Panc1 (cell line): ENCODE results near the gene TLE5. TPM values are rescaled to one million over a fixed set of nuclear protein-coding genes. Genes with fewer than 3 reads are reported as not detected.

Experiments
- ATAC-seq: fragments of 200-7000 bp; cut with Tn5 transposase; 2 replicates; pipeline ENCODE4 v1.9.1; 2020; ENCODE audit warnings: mild to moderate bottlenecking, moderate library complexity
- BruUV-seq: library from RNA; stranded (reverse); fragments of 400-500 nt; replicated peaks from 2 replicates; lab custom pipeline; 2021; lab: Mats Ljungman, UMichigan
- CTCF ChIA-PET: fragments of 300-600 bp; sonication (Branson Sonifier 250); formaldehyde crosslinking; loops from one replicate; lab custom pipeline; 2022; ENCODE audit warnings: antibody characterized with exemption; lab: Charles Lee
- POLR2A ChIA-PET: fragments of 300-600 bp; sonication (Branson Sonifier 250); formaldehyde crosslinking; loops from one replicate; lab custom pipeline; 2022; ENCODE audit warnings: antibody characterized with exemption; lab: Charles Lee
- DNase-seq: peaks from one replicate; pipeline ENCODE4 v3.0.0-alpha.2; 2010; ENCODE audit warnings: low read depth, low spot score
- H3K27ac ChIP-seq: 2 replicates; pipeline ENCODE4 v1.5.1; 2011; ENCODE audit warnings: mild to moderate bottlenecking, low read length, inconsistent platforms
- H3K27me3 ChIP-seq: fragments of 200-500 bp; sonication (Bioruptor generic); 2 replicates; pipeline ENCODE4 v1.6.0; 2014; ENCODE audit warnings: low read length, inconsistent platforms; ENCODE audit not compliant: control insufficient read depth, insufficient read depth
- H3K36me3 ChIP-seq: fragments of 200-500 bp; sonication (Bioruptor generic); 2 replicates; pipeline ENCODE4 v1.5.1; 2014; ENCODE audit warnings: inconsistent platforms, mild to moderate bottlenecking, low read length, moderate library complexity; ENCODE audit not compliant: control insufficient read depth, insufficient read depth
- H3K4me1 ChIP-seq: 2 replicates; pipeline ENCODE4 v1.5.1; 2011; ENCODE audit warnings: inconsistent platforms, mild to moderate bottlenecking, low read length, moderate library complexity; ENCODE audit not compliant: control insufficient read depth, insufficient read depth
- H3K4me3 ChIP-seq, 2 experiments: 2 replicates each; pipeline ENCODE4 v1.5.1; 2011 to 2012; ENCODE audit warnings: low read depth in 2 of 2, low read length in 2 of 2, mild to moderate bottlenecking in 2 of 2, inconsistent platforms in 1 of 2, moderate library complexity in 1 of 2
- H3K9me3 ChIP-seq: fragments of 200-500 bp; sonication (Bioruptor generic); 2 replicates; pipeline ENCODE4 v1.5.1; 2014; ENCODE audit warnings: low read depth, mild to moderate bottlenecking, inconsistent platforms, low read length, moderate library complexity; ENCODE audit not compliant: control insufficient read depth, insufficient read depth
- POLR2AphosphoS5 ChIP-seq: IDR thresholded peaks from 2 replicates; pipeline ENCODE4 v1.6.1; 2012; ENCODE audit warnings: mild to moderate bottlenecking, low read depth, low read length, moderate library complexity
- SIN3A ChIP-seq: IDR thresholded peaks from 2 replicates; pipeline ENCODE4 v1.6.1; 2012; ENCODE audit warnings: low read depth, mild to moderate bottlenecking, low read length, moderate library complexity, borderline replicate concordance; ENCODE audit not compliant: insufficient read depth
- TCF7L2 ChIP-seq: IDR thresholded peaks from 2 replicates; pipeline ENCODE4 v1.6.1; 2011; ENCODE audit warnings: mild to moderate bottlenecking, low read depth, low read length, inconsistent platforms
- in situ Hi-C: cut with HindIII; loops from 2 replicates; pipeline ENCODE4 v1.10.0; 2016; ENCODE audit warnings: low sequenced_read_pairs, low pct_unique_long_range_greater_than_20kb
- intact Hi-C: fragments of 100-400 bp; cut with micrococcal nuclease; formaldehyde crosslinking; loops from one replicate; pipeline ENCODE4 v1.10.0; 2022; ENCODE audit not compliant: unreplicated experiment
- total RNA-seq: library from RNA; stranded (reverse); gene quantifications from one replicate; pipeline ENCODE4 v1.2.1, GENCODE V29; 2021; ENCODE audit not compliant: unreplicated experiment
- TF ChIP-seq, protein P1 (sequence below): fragments of 450-650 bp; IDR thresholded peaks from 2 replicates; pipeline ENCODE4 v1.5.1; 2017; ENCODE audit warnings: mild to moderate bottlenecking
- TF ChIP-seq, protein P2 (sequence below), 2 experiments: IDR thresholded peaks; 2 replicates each; pipeline ENCODE4 v1.6.1; 2011 to 2012; ENCODE audit warnings: low read depth in 2 of 2, control low read depth in 1 of 2, low read length in 1 of 2, mild to moderate bottlenecking in 1 of 2, moderate library complexity in 1 of 2; ENCODE audit not compliant: insufficient read depth in 1 of 2

Gene TLE5
- total RNA-seq, 1 experiment from 2014 or later: 287 TPM

- Histone ChIP-seq H3K27ac (no peak overlapping the region), H3K36me3 (no peaks in the 10 kb centered on the region), H3K27me3 (no peaks in the 10 kb centered on the region), H3K4me3 (no peak overlapping the region), H3K9me3 (no peaks in the 10 kb centered on the region), H3K4me1 (0 out of 2 replicates have a peak, but pooled peaks cover 5% of the 10 kb centered on the region)
- in situ Hi-C loops (no loop called here), intact Hi-C loops (no loop called here)
- TF ChIP-seq SIN3A (no peak), TCF7L2 (no peak), POLR2AphosphoS5 (no peak)
- TF ChIP-seq, protein P1, sequence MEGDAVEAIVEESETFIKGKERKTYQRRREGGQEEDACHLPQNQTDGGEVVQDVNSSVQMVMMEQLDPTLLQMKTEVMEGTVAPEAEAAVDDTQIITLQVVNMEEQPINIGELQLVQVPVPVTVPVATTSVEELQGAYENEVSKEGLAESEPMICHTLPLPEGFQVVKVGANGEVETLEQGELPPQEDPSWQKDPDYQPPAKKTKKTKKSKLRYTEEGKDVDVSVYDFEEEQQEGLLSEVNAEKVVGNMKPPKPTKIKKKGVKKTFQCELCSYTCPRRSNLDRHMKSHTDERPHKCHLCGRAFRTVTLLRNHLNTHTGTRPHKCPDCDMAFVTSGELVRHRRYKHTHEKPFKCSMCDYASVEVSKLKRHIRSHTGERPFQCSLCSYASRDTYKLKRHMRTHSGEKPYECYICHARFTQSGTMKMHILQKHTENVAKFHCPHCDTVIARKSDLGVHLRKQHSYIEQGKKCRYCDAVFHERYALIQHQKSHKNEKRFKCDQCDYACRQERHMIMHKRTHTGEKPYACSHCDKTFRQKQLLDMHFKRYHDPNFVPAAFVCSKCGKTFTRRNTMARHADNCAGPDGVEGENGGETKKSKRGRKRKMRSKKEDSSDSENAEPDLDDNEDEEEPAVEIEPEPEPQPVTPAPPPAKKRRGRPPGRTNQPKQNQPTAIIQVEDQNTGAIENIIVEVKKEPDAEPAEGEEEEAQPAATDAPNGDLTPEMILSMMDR: no peak
- TF ChIP-seq, protein P2, sequence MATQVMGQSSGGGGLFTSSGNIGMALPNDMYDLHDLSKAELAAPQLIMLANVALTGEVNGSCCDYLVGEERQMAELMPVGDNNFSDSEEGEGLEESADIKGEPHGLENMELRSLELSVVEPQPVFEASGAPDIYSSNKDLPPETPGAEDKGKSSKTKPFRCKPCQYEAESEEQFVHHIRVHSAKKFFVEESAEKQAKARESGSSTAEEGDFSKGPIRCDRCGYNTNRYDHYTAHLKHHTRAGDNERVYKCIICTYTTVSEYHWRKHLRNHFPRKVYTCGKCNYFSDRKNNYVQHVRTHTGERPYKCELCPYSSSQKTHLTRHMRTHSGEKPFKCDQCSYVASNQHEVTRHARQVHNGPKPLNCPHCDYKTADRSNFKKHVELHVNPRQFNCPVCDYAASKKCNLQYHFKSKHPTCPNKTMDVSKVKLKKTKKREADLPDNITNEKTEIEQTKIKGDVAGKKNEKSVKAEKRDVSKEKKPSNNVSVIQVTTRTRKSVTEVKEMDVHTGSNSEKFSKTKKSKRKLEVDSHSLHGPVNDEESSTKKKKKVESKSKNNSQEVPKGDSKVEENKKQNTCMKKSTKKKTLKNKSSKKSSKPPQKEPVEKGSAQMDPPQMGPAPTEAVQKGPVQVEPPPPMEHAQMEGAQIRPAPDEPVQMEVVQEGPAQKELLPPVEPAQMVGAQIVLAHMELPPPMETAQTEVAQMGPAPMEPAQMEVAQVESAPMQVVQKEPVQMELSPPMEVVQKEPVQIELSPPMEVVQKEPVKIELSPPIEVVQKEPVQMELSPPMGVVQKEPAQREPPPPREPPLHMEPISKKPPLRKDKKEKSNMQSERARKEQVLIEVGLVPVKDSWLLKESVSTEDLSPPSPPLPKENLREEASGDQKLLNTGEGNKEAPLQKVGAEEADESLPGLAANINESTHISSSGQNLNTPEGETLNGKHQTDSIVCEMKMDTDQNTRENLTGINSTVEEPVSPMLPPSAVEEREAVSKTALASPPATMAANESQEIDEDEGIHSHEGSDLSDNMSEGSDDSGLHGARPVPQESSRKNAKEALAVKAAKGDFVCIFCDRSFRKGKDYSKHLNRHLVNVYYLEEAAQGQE (IDR thresholded peaks at IDR 0.05; ENCODE audit: insufficient read depth in 1 of 2, low read depth in 2 of 2, low read length in 1 of 2): no peak
- BruUV-seq: no TSS peak
- ChIA-PET POLR2A (no interaction called here), CTCF (no interaction called here)
- DNase-seq: no peak
- no peak for ATAC-seq
Observed at GRCh38 chr19:3017923-3018322, 44.4 kb downstream of the TLE5 start.

GRCh38 chr19:3015126-3016057, 46.9 kb downstream of the TLE5 start:
- H3K27me3 ChIP-seq: no peaks in the 10 kb centered on the region
- H3K4me3 ChIP-seq: no peak overlapping the region
- ATAC-seq (no peak), DNase-seq (no peak)
- in situ Hi-C loops (no loop called here), intact Hi-C loops (no loop called here)
- no peaks in the 10 kb centered on the region for H3K36me3 ChIP-seq
- ChIA-PET CTCF (no interaction called here), POLR2A (no interaction called here)
- 0 out of 2 replicates have a peak, but pooled peaks cover 5% of the 10 kb centered on the region for H3K4me1 ChIP-seq
- BruUV-seq: no TSS peak
- no peaks in the 10 kb centered on the region for H3K9me3 ChIP-seq
- H3K27ac ChIP-seq: no peak overlapping the region
- TF ChIP-seq POLR2AphosphoS5 (no peak), TCF7L2 (no peak)
- TF ChIP-seq, protein P1: no peak
